AG09319 (cell line): ENCODE measurements around the gene SV2B.

Experiments used
- DNase-seq: peaks from one replicate; pipeline ENCODE4 v3.0.0-alpha.2; 2010; ENCODE audit warnings: low read depth; ENCODE audit errors: extremely low read depth
- TF ChIP-seq, protein P1 (sequence below): IDR thresholded peaks from 2 replicates; pipeline ENCODE4 v1.5.1; 2011; ENCODE audit warnings: low read depth, mild to moderate bottlenecking, inconsistent platforms, low read length, moderate library complexity

Gene SV2B

DNA sequence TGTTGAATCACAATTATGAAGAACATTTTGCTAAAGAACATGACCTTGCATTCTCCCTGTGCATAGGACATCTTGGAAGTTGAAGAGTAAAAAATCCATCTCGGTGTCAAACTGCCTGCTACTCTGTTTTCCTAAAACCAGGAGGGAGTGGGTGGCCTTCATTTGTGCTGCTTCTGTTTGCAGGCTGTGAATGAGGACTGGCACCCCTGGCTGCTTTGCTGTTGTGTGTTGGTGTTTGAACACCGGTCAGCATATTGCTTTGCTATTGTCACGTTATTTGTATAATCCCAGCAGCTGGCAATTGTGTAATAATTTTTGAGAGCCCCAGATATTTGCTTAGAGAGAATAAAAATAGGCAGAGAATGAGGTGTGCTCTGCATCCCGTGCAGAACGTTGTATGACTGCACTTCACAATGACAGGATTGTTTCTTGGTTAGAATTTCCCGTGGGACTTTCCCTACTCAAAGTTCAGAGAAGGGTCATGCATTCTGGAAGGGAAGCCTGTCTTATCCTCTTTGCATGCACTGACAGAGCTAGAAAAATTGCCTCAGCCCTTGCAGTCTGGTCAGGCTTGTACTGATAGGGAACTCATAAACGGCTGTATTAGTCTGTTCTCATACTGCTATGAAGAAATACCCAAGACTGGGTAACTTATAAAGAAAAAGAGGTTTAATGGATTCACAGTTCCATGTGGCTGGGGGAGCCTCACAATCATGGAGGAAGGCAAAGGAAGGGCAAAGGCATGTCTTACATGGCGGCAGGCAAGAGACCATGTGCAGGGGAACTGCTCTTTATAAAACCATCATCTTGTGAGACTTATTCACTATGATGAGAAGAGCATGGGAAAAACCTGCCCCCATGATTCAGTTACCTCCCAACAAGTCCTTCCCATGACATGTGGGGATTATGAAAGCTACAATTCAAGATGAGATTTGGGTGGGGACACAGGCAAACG is 16.3 kb downstream of the SV2B start:
- DNase-seq: no peak
- TF ChIP-seq, protein P1, sequence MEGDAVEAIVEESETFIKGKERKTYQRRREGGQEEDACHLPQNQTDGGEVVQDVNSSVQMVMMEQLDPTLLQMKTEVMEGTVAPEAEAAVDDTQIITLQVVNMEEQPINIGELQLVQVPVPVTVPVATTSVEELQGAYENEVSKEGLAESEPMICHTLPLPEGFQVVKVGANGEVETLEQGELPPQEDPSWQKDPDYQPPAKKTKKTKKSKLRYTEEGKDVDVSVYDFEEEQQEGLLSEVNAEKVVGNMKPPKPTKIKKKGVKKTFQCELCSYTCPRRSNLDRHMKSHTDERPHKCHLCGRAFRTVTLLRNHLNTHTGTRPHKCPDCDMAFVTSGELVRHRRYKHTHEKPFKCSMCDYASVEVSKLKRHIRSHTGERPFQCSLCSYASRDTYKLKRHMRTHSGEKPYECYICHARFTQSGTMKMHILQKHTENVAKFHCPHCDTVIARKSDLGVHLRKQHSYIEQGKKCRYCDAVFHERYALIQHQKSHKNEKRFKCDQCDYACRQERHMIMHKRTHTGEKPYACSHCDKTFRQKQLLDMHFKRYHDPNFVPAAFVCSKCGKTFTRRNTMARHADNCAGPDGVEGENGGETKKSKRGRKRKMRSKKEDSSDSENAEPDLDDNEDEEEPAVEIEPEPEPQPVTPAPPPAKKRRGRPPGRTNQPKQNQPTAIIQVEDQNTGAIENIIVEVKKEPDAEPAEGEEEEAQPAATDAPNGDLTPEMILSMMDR: no peak

DNA sequence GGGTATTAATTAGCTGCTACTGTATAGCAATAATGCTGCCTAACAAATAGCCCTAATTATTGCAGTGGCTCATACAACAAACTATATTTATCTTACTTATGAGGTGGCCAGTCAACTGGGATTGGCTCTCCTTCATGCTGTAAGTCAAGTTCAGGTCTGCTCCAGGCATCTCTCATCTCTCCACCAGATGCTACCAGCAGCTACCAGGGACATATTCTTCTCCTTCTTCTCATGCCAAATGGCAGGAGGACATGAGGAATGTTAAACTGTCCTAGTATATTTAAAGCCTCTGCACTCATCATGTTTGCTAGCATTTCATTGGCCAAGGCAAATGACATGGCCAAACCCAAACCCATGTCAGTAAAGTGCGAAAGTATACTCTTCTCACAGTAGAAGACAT is 17.3 kb downstream of the SV2B start:
- no peak for DNase-seq
- TF ChIP-seq, protein P1: no peak

GRCh38 chr15:91118817-91119590 is 18.9 kb downstream of the SV2B start:
- TF ChIP-seq, protein P1: no peak
- no peak for DNase-seq

DNA sequence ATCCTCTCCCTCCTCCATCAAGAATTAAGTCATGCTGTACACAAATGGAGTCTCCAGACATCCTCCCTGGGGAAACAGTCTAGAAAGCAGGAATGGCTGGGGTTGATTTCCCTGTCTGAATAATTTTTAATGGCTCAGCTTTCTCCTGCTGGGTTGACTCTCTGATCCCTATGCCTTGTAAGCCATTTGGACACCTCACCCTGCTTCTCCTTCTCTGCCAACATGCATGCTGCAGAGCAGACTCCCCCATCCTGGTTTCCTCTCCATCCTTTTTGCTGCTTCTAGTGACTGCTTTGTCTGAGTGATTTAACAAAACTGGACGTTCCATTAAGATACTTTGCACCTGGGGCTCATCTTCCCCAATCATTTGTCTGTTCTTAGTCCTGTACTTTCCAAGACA is 22.2 kb downstream of the SV2B start:
- TF ChIP-seq, protein P1: no peak
- DNase-seq: no peak

DNA sequence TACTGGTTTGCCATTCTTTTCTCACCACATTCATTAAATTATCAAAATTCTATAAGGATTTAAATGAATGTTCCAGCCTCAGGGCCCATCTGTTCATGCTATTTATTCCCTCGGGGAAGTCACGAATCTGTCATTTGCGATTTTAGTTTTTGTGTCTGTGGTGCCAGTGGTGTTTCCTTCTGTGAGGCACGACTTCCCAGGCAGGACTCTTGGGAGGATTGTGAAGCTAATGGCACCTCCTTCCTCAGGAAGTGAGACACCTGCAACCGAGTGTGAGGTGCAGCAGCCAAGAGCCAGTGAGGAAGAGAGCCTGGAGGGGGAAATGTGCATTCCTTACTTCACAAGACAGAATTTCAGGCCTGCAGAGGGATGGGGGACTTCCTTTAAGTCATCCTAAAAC is 24.1 kb downstream of the SV2B start:
- TF ChIP-seq, protein P1: no peak
- DNase-seq: no peak

GRCh38 chr15:91125162-91125561 is 25.1 kb downstream of the SV2B start:
- TF ChIP-seq, protein P1: no peak
- no peak for DNase-seq

GRCh38 chr15:91126080-91126479 is 26.0 kb downstream of the SV2B start:
- TF ChIP-seq, protein P1: no peak
- no peak for DNase-seq
